GF-D8 (cell line): ENCODE data around the gene CTAGE8.
"Not testable (repeated sequence)": the region's sequence is repeated elsewhere in the genome, so short reads cannot be mapped to it uniquely, and the experiment has no call there.

Source experiments
- DNase-seq: peaks from one replicate; lab custom pipeline; 2025; lab: John Stamatoyannopoulos, UW

CTAGE8 gene, protein sequence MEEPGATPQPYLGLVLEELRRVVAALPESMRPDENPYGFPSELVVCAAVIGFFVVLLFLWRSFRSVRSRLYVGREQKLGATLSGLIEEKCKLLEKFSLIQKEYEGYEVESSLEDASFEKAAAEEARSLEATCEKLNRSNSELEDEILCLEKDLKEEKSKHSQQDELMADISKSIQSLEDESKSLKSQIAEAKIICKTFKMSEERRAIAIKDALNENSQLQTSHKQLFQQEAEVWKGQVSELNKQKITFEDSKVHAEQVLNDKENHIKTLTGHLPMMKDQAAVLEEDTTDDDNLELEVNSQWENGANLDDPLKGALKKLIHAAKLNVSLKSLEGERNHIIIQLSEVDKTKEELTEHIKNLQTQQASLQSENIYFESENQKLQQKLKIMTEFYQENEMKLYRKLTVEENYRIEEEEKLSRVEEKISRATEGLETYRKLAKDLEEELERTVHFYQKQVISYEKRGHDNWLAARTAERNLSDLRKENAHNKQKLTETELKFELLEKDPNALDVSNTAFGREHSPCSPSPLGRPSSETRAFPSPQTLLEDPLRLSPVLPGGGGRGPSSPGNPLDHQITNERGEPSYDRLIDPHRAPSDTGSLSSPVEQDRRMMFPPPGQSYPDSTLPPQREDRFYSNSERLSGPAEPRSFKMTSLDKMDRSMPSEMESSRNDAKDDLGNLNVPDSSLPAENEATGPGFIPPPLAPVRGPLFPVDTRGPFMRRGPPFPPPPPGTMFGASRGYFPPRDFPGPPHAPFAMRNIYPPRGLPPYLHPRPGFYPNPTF

DNA sequence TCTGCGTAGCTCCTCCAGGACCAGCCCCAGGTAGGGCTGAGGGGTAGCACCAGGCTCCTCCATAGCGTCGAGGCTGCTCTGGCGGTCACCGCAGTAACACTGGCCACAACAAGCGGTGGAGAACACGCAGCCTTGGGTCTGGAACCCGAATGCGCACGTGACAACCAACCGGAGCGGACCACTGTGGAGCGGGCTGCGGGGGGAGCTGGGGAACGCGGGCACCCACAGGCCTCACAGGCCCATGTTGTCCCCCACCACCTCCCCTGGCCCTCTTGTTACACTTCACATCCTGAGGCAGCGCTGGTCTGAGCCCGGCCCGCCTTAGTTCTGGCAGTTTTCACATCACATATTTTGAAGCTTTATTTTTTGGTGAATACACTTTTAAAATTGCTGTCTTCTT lies at the start of gene CTAGE8:
CTAGE8 (minus strand) TSS at position 101 of the 400 bp plus-strand sequence; CDS start at position 63, 38 bp downstream.
- not testable (repeated sequence) for DNase-seq

GRCh38 chr7:144317537-144317936 lies 48.4 kb upstream of the CTAGE8 start:
- not testable (repeated sequence) for DNase-seq

GRCh38 chr7:144311872-144312469 lies 42.9 kb upstream of the CTAGE8 start, which contains the start of gene OR2A1:
Gene OR2A1, plus strand, starts transcription at chr7:144312419. Its CDS starts 5,706 bp downstream, at chr7:144318125.
- DNase-seq: not testable (repeated sequence)

DNA sequence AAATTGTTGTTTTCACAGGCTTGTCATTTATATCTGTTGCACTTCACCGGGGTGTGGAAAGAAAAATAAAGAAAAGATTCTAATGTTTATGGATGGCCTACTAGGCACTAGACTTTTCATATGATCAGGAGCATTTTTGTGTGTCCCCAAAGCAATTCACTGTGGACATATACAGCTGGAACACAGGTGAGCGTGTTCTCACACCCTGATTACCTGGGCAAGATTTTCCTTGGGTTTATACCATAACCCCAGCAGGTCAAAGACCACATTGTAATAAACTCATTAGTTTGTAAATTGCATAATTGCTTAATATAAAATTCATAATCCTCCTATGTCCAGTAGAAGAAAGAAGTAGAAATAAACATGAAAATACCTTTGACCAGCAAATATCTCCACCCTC lies 42.1 kb upstream of the CTAGE8 start:
- DNase-seq: not testable (repeated sequence)

- DNase-seq: not testable (repeated sequence)
Measured at GRCh38 chr7:144309702-144310101, 40.6 kb upstream of the CTAGE8 start.

- not testable (repeated sequence) for DNase-seq
Measured at GRCh38 chr7:144305156-144305555, 36.1 kb upstream of the CTAGE8 start.

GRCh38 chr7:144303607-144304006 lies 34.5 kb upstream of the CTAGE8 start:
- DNase-seq: not testable (repeated sequence)

DNA sequence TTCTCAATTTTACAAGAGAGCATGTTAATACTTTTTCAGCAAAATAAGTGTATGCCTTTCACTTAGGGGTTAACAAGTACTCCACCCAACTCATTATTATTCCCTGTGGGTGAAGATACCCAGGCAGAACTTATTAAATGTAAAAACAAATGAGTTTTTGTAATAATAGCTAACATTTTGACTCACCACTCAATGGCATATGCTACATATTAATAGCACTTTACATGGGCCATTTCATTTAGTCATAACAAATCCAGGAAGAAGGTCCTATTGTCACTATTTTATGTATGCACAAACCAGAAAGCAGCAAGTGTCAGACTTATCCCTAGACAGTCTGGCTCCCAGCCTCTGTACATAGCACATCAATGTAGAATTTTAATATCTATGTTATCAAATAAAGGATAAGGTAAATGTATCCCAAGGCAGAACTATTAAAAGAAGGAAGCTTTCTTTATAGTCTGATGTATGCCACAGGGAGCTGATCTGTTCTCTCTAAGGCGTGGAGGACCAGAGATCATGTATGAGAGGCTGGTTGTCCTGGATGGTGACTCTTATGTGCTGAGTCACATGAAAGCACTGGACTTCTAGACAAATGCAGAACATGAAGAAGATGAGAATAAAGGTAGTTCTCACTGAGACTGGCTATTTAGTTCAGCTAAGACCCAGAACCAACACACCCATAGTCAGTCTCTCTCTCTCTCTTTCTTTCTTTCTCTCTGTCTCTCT lies 33.7 kb upstream of the CTAGE8 start:
- DNase-seq: not testable (repeated sequence)

DNA sequence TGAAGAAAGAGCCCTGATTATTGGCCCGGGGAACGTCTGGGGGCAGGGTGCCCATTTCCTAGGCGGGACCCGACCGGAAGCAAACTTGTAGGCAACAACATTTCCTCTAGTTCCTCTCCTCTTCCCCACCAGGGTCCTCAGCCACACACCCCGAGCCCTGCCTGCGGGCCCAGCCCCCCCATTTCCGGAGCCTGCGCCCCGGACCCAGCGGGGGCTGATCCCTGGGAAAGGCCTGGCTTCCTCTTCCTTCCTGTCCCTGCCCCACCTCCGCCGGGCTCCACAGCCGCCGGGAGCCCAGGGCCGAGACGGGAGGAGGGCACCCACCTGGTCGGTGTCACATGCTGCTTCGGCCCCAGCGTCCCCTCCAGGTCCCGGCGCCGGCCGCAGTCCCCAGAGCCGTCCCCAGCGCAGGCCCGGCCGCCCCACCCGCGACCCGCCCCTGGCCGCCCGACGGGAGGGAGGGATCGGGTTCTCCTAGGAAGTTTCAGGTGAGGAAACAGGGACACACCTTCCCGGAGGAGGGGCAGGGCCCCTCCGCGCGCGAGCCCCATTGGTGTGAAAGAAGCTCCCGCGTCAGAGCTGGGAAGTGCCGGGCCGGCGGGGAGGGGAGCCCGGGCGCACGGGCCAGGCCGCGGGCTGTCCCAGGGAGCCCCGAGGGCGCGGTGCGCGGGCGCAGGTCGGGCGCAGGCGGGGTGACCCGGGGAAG lies 24.9 kb upstream of the CTAGE8 start:
- not testable (repeated sequence) for DNase-seq

GRCh38 chr7:144292384-144293161 lies 23.5 kb upstream of the CTAGE8 start:
- DNase-seq: not testable (repeated sequence)

- DNase-seq: not testable (repeated sequence)
Measured at GRCh38 chr7:144291607-144292006, 22.5 kb upstream of the CTAGE8 start.

GRCh38 chr7:144287171-144287784 lies 18.2 kb upstream of the CTAGE8 start:
- DNase-seq: not testable (repeated sequence)

DNA sequence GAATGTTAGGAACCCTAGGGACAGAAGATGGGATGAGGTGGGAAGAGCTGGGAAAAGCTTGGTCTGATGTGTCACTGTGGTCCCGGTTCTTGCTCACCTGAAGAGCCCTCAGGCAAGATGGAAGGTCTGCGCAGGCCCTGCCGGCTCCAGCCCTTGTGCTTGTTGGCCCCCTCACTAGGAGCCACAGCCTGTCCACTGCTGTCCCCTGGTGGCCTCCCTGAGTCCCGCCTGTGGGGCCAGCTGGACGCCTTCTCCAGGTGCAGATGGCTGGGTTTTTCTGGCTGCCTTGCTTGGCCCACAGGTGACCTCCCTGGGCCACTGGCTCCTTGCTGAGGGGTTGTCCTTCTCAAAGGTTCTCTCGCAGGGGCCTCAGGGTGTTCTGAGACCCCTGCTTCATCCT lies 14.6 kb upstream of the CTAGE8 start:
- DNase-seq: not testable (repeated sequence)

DNA sequence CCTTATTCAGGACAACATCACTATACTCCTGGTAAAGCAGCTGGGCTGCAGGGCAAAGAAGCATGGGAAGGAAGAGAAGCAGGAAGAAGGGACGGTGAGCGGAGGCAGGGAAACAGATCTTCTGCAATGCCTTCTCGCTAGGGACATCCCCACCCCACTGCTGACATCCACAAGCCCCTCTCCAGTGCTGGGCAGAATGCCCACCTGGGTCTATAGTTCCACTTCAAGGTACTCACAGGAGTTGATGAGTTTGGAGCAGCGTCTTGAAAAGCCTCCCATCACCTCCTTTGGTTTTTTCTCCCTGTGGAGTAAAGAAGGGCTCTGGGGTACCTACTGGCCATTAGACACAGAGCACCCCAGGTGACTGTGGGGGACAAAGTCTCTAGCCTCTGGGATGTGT lies 13.4 kb upstream of the CTAGE8 start:
- not testable (repeated sequence) for DNase-seq

- not testable (repeated sequence) for DNase-seq
Measured at GRCh38 chr7:144281981-144282380, 12.9 kb upstream of the CTAGE8 start.

- DNase-seq: not testable (repeated sequence)
Measured at GRCh38 chr7:144280010-144280409, 10.9 kb upstream of the CTAGE8 start.

- DNase-seq: not testable (repeated sequence)
Measured at GRCh38 chr7:144275281-144275680, 6.2 kb upstream of the CTAGE8 start.

DNA sequence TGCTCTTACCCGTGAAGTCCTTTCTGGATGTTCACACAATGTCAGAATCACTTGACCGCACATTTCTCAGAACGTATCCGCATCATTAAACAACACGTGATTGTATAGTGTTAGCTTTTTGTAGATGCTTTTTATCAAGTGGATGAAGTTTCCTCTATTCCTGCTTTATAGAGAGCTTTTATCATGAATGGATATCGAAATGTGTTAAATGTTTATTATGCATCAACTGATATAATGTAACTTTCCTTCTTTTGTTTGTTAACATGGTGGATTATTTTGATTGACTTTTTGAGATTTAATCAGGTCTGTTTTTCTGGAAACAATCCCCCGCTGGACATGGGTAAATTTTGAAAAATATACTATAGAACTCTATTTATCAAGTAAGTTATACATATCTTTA lies 4.4 kb downstream of the CTAGE8 start, which contains the start of gene OR2A7:
OR2A7 (minus strand) TSS at position 101 of the 400 bp plus-strand sequence. CDS start 5,164 bp downstream, outside the sequence.
- not testable (repeated sequence) for DNase-seq

- DNase-seq: not testable (repeated sequence)
Measured at GRCh38 chr7:144262128-144262527, 7.0 kb downstream of the CTAGE8 start.
